Activated T-cell treated with anti-CD3 and anti-CD28 coated beads for 4 hours (primary cell): ENCODE data around the gene DIP2B.

Source experiments
- DNase-seq: peaks from one replicate; pipeline ENCODE4 v3.0.0-alpha.2; 2020

The DIP2B gene

GRCh38 chr12:50689437-50689836 lies 184.7 kb downstream of the DIP2B start:
- no peak for DNase-seq

GRCh38 chr12:50690925-50691324 lies 186.1 kb downstream of the DIP2B start:
- no peak for DNase-seq

- DNase-seq: no peak
Measured at GRCh38 chr12:50695961-50696360, 191.2 kb downstream of the DIP2B start.

- no peak for DNase-seq
Measured at GRCh38 chr12:50696931-50697330, 192.1 kb downstream of the DIP2B start.

GRCh38 chr12:50699154-50699553 lies 194.4 kb downstream of the DIP2B start:
- no peak for DNase-seq

GRCh38 chr12:50699940-50700339 lies 195.2 kb downstream of the DIP2B start:
- DNase-seq: no peak

- no peak for DNase-seq
Measured at GRCh38 chr12:50706606-50707005, 201.8 kb downstream of the DIP2B start.

GRCh38 chr12:50707396-50707795 lies 202.6 kb downstream of the DIP2B start:
- DNase-seq: no peak

GRCh38 chr12:50708631-50709030 lies 203.8 kb downstream of the DIP2B start:
- no peak for DNase-seq

- DNase-seq: no peak
Measured at GRCh38 chr12:50711121-50711520, 206.3 kb downstream of the DIP2B start.

- DNase-seq: no peak
Measured at GRCh38 chr12:50715174-50715573, 210.4 kb downstream of the DIP2B start.

GRCh38 chr12:50718760-50719159 lies 214.0 kb downstream of the DIP2B start:
- no peak for DNase-seq

GRCh38 chr12:50720085-50720484 lies 215.3 kb downstream of the DIP2B start:
- DNase-seq: no peak

- no peak for DNase-seq
Measured at GRCh38 chr12:50720501-50720900, 215.7 kb downstream of the DIP2B start.

- no peak for DNase-seq
Measured at GRCh38 chr12:50723865-50724264, 219.1 kb downstream of the DIP2B start.

- DNase-seq: no peak
Measured at GRCh38 chr12:50725011-50725942, 220.5 kb downstream of the DIP2B start.

GRCh38 chr12:50727466-50727865 lies 222.7 kb downstream of the DIP2B start:
- DNase-seq: no peak

GRCh38 chr12:50728417-50728816 lies 223.6 kb downstream of the DIP2B start:
- DNase-seq: no peak

- no peak for DNase-seq
Measured at GRCh38 chr12:50728841-50729240, 224.1 kb downstream of the DIP2B start.

- no peak for DNase-seq
Measured at GRCh38 chr12:50732591-50732990, 227.8 kb downstream of the DIP2B start.

- DNase-seq: no peak
Measured at GRCh38 chr12:50733706-50734105, 228.9 kb downstream of the DIP2B start.

- DNase-seq: no peak
Measured at GRCh38 chr12:50734409-50735263, 229.9 kb downstream of the DIP2B start.

- DNase-seq: no peak
Measured at GRCh38 chr12:50739611-50740010, 234.8 kb downstream of the DIP2B start.

GRCh38 chr12:50740307-50740706 lies 235.5 kb downstream of the DIP2B start:
- DNase-seq: no peak
